GM19467 (cell line): ENCODE data around the gene TCAP.
"Not testable (repeated sequence)": the region's sequence is repeated elsewhere in the genome, so short reads cannot be mapped to it uniquely, and the experiment has no call there.

ENCODE experiments used
- ATAC-seq: cut with Tn5 transposase; IDR thresholded peaks from one replicate; pipeline ENCODE4 v1.9.1; 2021; ENCODE audit warnings: mild to moderate bottlenecking, moderate library complexity; ENCODE audit not compliant: unreplicated experiment

Gene TCAP

GRCh38 chr17:39678340-39679116, 13.4 kb downstream of the TCAP start:
- ATAC-seq, result no peak

- no peak for ATAC-seq
Observed at GRCh38 chr17:39679521-39680192, 14.5 kb downstream of the TCAP start.

- ATAC-seq, result no peak
Observed at GRCh38 chr17:39683295-39683939, 18.3 kb downstream of the TCAP start.

GRCh38 chr17:39684369-39685192, 19.4 kb downstream of the TCAP start:
- ATAC-seq, result no peak

- no peak for ATAC-seq
Observed at GRCh38 chr17:39687101-39687545, 22.0 kb downstream of the TCAP start.

- ATAC-seq, result peak; percentile 79
Observed at GRCh38 chr17:39687546-39688474, 22.7 kb downstream of the TCAP start, which contains the start of gene PGAP3. Gene PGAP3, minus strand, starts transcription at chr17:39688057. Its CDS starts 43 bp downstream, at chr17:39688014.

- no peak for ATAC-seq
Observed at GRCh38 chr17:39688475-39688835, 23.3 kb downstream of the TCAP start.

- no peak for ATAC-seq
Observed at GRCh38 chr17:39688945-39689344, 23.8 kb downstream of the TCAP start.

- ATAC-seq, result no peak
Observed at GRCh38 chr17:39694593-39694992, 29.4 kb downstream of the TCAP start.

GRCh38 chr17:39695089-39695474, 29.9 kb downstream of the TCAP start:
- ATAC-seq, result no peak

- no peak for ATAC-seq
Observed at GRCh38 chr17:39696731-39697130, 31.6 kb downstream of the TCAP start.

- no peak for ATAC-seq
Observed at GRCh38 chr17:39697961-39698360, 32.8 kb downstream of the TCAP start.

GRCh38 chr17:39699157-39699817, 34.1 kb downstream of the TCAP start:
- ATAC-seq, result not testable (repeated sequence)

GRCh38 chr17:39699818-39700147, 34.6 kb downstream of the TCAP start, which contains the start of gene ERBB2:
Gene ERBB2, plus strand, starts transcription at chr17:39700064. Its CDS starts 175 bp downstream, at chr17:39700239.
- no peak for ATAC-seq

- no peak for ATAC-seq
Observed at GRCh38 chr17:39700148-39700987, 35.2 kb downstream of the TCAP start.

- ATAC-seq, result no peak
Observed at GRCh38 chr17:39701012-39701783, 36.0 kb downstream of the TCAP start.

- ATAC-seq, result no peak
Observed at GRCh38 chr17:39701784-39702422, 36.8 kb downstream of the TCAP start.
